ENCODE results near the gene SIVA1. TPM values are rescaled to one million over a fixed set of nuclear protein-coding genes. Genes with fewer than 3 reads are reported as not detected.

The SIVA1 gene
- total and polyA plus RNA-seq, 4 donors: 67.4 to 115 (median 99.6) TPM

GRCh38 chr14:104704252-104704651, 48.7 kb upstream of the SIVA1 start:
- Histone ChIP-seq H3K36me3 (ENCODE audit: control insufficient read depth in 4 of 4, insufficient read depth in 3 of 4, low read depth in 1 of 4, low read length in 3 of 4) (peaks cover 3 to 28% (median 18%) of the 10 kb centered on the region in 4 donors), H3K27ac (ENCODE audit: low read depth in 1 of 2, low read length in 2 of 2) (no peak overlapping the region), H3K27me3 (ENCODE audit: control insufficient read depth in 4 of 4, insufficient read depth in 4 of 4, low read length in 3 of 4) (no peaks in the 10 kb centered on the region), H3K9me3 (ENCODE audit: control insufficient read depth in 4 of 4, low read length in 3 of 4) (no peaks in the 10 kb centered on the region), H3K4me3 (ENCODE audit: low read depth in 1 of 3, low read length in 3 of 3) (no peak overlapping the region), H3K4me1 (ENCODE audit: control insufficient read depth in 4 of 4, insufficient read depth in 4 of 4, low read length in 3 of 4) (peaks cover 0 to 6% (median 3%) of the 10 kb centered on the region in 4 donors), H3K9ac (ENCODE audit: low read depth in 1 of 2, low read length in 2 of 2) (no peak overlapping the region)
- 98% methylated on average over 22 of the region's 22 CpGs for WGBS
- TF ChIP-seq HNF4A (conservative IDR thresholded peaks at IDR 0.05) (no peak), REST (IDR thresholded peaks at IDR 0.05) (no peak), FOXA1 (IDR thresholded peaks at IDR 0.05) (no peak), ATF3 (IDR thresholded peaks at IDR 0.05) (no peak), RAD21 (IDR thresholded peaks at IDR 0.05) (no peak), NR2F2 (IDR thresholded peaks at IDR 0.05) (no peak), YY1 (IDR thresholded peaks at IDR 0.05) (no peak), SP1 (IDR thresholded peaks at IDR 0.05) (no peak), TAF1 (conservative IDR thresholded peaks at IDR 0.05) (no peak), EGR1 (IDR thresholded peaks at IDR 0.05; ENCODE audit: low read depth in 2 of 2) (no peak)
- no peak for DNase-seq (ENCODE audit: low spot score)

- TF ChIP-seq RAD21 (IDR thresholded peaks at IDR 0.05): no peak
- Histone ChIP-seq H3K27me3 (ENCODE audit: control insufficient read depth in 4 of 4, insufficient read depth in 4 of 4, low read length in 3 of 4) (no peaks in the 10 kb centered on the region), H3K9me3 (ENCODE audit: control insufficient read depth in 4 of 4, low read length in 3 of 4) (no peaks in the 10 kb centered on the region), H3K4me1 (ENCODE audit: control insufficient read depth in 4 of 4, insufficient read depth in 4 of 4, low read length in 3 of 4) (no peaks in the 10 kb centered on the region), H3K4me3 (ENCODE audit: low read depth in 1 of 3, low read length in 3 of 3) (no peak overlapping the region), H3K36me3 (ENCODE audit: control insufficient read depth in 4 of 4, insufficient read depth in 3 of 4, low read depth in 1 of 4, low read length in 3 of 4) (peaks cover 3 to 37% (median 21%) of the 10 kb centered on the region in 4 donors), H3K9ac (ENCODE audit: low read depth in 1 of 2, low read length in 2 of 2) (no peak overlapping the region), H3K27ac (ENCODE audit: low read depth in 1 of 2, low read length in 2 of 2) (no peak overlapping the region)
- no peak for DNase-seq (ENCODE audit: low spot score)
- WGBS: 92% methylated on average over 21 of the region's 21 CpGs
Observed at GRCh38 chr14:104705340-104706047, 47.5 kb upstream of the SIVA1 start.

GRCh38 chr14:104706733-104707607, 46.0 kb upstream of the SIVA1 start:
- TF ChIP-seq ZBTB33 (IDR thresholded peaks at IDR 0.05): no peak
- TF ChIP-seq ATF3 (IDR thresholded peaks at IDR 0.05): no peak
- no peak for TF ChIP-seq HNF4A (conservative IDR thresholded peaks at IDR 0.05)
- TF ChIP-seq TAF1 (conservative IDR thresholded peaks at IDR 0.05): no peak
- TF ChIP-seq REST (IDR thresholded peaks at IDR 0.05): no peak
- no peak for TF ChIP-seq RAD21 (IDR thresholded peaks at IDR 0.05)
- no peak for TF ChIP-seq YY1 (IDR thresholded peaks at IDR 0.05)
- no peak for TF ChIP-seq GABPA (IDR thresholded peaks at IDR 0.05 in 1 of 2, conservative IDR thresholded peaks at IDR 0.05 in 1 of 2)
- no peaks in the 10 kb centered on the region for H3K9me3 ChIP-seq (ENCODE audit: control insufficient read depth in 4 of 4, low read length in 3 of 4)
- no peak overlapping the region for H3K4me3 ChIP-seq (ENCODE audit: low read depth in 1 of 3, low read length in 3 of 3)
- H3K36me3 ChIP-seq (ENCODE audit: control insufficient read depth in 4 of 4, insufficient read depth in 3 of 4, low read depth in 1 of 4, low read length in 3 of 4): peaks cover 3 to 45% (median 28%) of the 10 kb centered on the region in 4 donors
- no peak for DNase-seq (ENCODE audit: low spot score)
- no peak overlapping the region for H3K27ac ChIP-seq (ENCODE audit: low read depth in 1 of 2, low read length in 2 of 2)
- H3K4me1 ChIP-seq (ENCODE audit: control insufficient read depth in 4 of 4, insufficient read depth in 4 of 4, low read length in 3 of 4): no peaks in the 10 kb centered on the region
- H3K27me3 ChIP-seq (ENCODE audit: control insufficient read depth in 4 of 4, insufficient read depth in 4 of 4, low read length in 3 of 4): no peaks in the 10 kb centered on the region
- WGBS: 82% methylated on average over 28 of the region's 28 CpGs
- no peak overlapping the region for H3K9ac ChIP-seq (ENCODE audit: low read depth in 1 of 2, low read length in 2 of 2)
